ENCODE data around the gene LRRC51. TPM values are rescaled to one million over a fixed set of nuclear protein-coding genes. Genes with fewer than 3 reads are reported as not detected.

Gene LRRC51
- total and polyA plus RNA-seq, 2 of the 8 experiments (the other 6 are each of a cell fraction or from before 2014, with no cell fraction given): 7.7 to 7.9 TPM

- TF ChIP-seq TEAD4 (IDR thresholded peaks at IDR 0.05; ENCODE audit: low read depth, low read length) (no peak), BACH1 (IDR thresholded peaks at IDR 0.05; ENCODE audit: low read length) (no peak), GTF2F1 (IDR thresholded peaks at IDR 0.05; ENCODE audit: borderline replicate concordance, low read depth, low read length) (no peak), HDAC6 (IDR thresholded peaks at IDR 0.05; ENCODE audit: low read depth, low read length) (no peak), RNF2 (IDR thresholded peaks at IDR 0.05; ENCODE audit: borderline replicate concordance, low read depth, low read length, missing control alignments, poor library complexity, severe bottlenecking) (no peak)
Measured at GRCh38 chr11:72135891-72136683, 55.4 kb downstream of the LRRC51 start (continued).
